GM21526 (cell line): ENCODE results near the gene NKPD1.

Experiments used
- ATAC-seq: cut with Tn5 transposase; IDR thresholded peaks from one replicate; pipeline ENCODE4 v1.9.1; 2021; ENCODE audit warnings: moderate library complexity; ENCODE audit not compliant: unreplicated experiment, low FRiP score

Gene NKPD1, protein sequence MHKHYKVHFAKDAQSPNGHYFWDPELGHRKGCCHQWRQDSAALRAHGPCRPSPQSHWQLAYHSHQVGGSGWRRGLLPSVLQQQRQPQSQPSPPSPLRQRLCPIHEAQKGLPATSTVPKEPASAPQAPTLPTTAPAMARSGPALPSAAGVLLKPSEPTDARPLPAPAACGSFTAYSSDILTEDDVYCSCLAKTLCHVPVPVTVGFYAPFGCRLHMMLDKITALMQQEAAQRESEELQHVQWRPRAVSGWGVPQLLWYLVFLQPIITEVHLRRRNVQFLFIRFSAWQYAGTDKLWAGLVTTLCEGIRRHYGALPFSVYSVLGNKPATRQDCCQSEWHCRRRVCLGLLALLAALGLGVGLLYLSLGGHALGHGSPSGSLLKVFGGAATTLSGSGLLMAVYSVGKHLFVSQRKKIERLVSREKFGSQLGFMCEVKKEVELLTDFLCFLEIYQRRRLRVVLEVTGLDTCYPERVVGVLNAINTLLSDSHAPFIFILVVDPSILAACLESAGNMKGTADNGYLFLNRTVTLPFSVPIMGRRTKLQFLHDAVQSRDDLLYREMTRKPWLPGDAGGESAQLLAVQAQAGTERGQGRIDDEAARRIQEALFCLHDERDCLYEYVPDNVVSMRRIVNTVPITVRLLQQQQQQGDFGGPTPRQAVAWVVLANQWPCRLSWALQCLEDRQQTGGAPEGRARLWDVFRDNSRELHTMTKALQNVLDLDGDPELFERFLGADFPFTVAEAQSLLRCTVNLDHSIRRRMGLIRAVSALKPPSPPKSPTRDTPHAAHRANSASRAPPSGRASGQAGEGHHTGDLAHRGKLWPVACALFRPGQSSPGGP

DNA sequence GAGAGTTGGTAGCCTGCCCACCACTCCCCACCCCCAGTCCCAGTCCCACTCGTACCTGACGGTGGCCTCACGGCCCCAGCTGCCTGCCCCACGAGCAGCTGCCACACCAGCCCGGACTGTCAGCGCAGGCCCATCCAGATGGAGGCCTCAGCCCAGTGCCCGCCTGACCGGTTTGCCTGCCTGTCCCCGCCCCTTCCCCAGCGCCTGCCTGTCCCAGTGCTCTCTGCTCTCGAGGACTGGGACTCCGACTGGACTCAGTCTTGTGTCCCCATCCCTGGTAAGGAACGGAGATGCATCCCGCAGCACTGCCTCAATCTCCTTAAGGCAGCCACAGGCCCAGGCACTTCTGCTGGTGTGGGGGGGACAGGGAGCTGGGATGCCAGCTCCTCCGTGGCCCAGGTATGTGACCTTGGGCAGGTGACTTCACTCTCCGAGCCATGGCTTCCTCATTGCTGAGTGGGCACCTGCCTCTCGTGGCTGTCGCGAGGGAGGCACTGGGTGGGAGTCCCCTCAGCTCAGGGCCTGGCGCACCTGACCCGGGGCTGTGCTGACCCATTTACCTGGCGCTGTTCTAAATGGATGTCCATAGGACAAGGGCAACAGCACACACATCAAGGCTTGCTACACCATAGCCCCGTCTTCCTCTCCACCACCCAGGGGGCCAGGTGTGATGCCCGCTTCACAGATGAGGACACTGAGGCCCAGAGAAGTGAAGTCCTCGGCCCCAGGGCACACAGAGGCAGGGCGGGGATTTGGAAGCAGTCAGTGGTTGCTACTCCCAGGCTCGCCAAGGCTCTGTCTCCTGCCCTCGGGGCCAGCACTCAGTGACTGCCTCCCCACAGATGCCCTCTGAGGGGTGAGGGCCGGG, at the start of gene NKPD1:
NKPD1 (minus strand) TSS at position 113 of the 868 bp plus-strand sequence. CDS start 832 bp downstream, outside the sequence.
- ATAC-seq, result no peak

DNA sequence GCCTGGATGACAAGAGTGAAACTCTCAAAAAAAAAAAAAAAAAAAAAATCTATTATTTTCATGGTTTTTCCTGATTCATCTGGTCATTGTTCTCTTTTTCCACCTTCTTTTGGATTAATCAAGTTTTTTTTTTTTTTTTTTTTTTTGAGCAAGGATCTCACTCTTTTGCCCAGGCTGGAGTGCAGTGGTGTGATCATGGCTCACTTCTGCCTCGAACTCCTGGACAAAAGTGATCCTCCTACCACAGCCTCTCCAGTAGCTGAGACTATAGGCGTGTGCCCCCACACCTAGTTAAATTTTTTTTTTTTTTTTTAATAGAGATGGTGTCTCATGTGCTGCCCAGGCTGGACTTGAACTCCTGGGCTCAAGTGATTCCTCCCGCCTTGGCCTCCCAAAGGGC, 45.5 kb upstream of the NKPD1 start:
- ATAC-seq, result no peak

DNA sequence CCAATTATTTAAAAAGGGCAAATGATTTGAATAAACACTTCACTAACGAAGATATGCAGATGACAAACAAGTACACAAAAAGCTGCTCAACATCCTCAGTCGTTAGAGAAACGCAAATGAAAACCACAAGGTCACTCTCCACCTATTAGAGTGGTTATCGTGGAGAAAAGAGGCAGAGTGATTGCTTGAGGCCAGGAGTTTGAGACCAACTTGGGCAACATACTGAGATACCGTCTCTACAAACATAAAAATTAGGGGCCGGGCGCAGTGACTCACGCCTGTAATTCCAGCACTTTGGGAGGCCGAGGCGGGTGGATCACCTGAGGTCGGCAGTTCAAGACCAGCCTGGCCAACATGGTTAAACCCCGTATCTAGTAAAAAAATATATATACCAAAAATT, 45.0 kb upstream of the NKPD1 start:
- no peak for ATAC-seq

DNA sequence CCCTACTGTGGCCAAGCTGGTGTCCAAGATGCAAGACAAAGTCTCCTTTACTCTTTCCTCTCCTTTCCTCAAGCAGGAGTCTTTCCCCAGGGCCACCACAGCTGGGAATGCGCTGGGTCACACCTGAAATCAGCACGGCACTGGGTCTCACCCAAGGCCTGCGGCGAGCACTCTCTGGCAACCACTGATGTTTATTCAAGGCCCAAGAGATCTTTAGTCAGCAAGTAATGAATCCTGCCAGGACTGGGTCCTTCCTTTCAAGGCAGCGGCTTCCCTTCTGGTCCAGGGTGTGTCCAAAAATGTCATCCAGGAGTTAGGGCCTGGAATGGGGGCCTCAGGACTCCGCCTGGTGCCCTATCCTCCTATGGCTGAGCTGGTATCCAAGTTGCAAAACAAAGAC, 41.9 kb upstream of the NKPD1 start:
- no peak for ATAC-seq

DNA sequence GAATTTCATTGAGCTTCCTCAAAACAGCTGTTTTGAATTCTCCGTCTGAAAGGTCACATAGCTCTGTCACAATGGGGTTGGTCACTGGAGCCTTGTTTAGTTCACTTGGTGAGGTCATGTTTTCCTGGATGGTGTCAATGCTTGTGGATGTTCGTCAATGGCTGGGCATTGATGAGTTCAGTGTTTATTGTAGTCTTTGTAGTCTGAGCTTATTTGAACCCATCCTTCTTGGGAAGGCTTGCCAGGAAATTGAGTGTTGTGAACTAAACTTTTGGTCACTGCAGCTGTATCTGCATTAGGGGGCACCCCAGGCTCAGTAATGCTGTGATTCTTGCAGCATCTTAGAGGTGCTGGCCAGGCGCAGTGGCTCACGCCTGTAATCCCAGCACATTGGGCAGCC, 39.8 kb upstream of the NKPD1 start:
- ATAC-seq, result no peak

DNA sequence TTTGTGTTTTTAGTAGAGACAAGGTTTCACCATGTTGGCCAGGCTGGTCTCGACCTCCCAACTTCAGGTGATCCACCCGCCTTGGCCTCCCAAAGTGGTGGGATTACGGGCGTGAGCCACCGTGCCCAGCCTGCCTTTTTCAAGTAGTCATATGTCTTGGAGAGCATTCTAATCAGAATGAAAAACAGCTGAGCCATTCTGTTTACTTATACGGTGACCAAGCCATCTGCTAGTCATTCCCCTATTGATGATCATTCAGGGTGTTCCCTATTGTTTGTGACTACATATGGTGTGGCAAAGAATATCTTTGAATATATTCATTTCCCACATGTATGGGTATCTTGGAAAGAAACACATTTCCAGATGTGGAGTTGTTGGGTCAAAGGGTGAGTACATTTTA, 35.0 kb upstream of the NKPD1 start:
- ATAC-seq, result no peak

DNA sequence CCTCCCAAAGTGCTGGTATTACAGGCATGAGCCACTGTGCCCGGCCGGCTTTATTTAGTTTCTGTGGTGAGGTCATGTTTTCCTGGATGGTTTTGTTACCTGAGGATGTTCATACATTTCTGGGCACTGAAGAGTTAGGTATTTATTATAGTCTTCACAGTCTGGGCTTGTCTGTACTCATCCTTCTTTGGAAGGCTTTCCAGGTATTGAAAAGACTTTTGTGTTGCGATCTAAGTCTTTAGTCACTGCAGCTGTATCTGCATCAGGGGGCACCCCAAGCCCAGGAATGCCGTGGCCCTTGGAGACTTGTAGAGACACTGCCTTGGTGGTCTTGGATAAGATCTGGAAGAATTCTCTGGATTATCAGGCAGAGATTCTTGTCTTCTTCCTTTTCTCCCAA, 30.6 kb upstream of the NKPD1 start:
- ATAC-seq, result no peak

DNA sequence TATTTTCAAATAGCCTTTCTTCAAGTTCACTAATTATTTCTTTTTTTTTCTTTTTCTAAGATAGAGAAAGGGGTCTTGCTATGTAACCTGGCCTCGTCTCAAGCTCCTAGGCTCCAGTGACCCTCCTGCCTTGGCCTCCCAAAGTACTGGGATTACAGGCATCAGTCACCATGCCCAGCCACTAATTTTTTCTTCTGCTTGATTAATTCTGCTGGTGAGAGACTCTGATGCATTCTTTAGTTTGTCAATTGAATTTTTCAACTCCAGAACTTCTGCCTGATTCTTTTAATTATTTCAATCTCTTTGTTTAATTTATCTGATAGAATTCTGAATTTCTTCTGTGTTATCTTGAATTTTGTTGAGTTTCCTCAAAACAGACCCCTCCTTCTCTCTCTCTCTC, 29.2 kb upstream of the NKPD1 start:
- no peak for ATAC-seq

DNA sequence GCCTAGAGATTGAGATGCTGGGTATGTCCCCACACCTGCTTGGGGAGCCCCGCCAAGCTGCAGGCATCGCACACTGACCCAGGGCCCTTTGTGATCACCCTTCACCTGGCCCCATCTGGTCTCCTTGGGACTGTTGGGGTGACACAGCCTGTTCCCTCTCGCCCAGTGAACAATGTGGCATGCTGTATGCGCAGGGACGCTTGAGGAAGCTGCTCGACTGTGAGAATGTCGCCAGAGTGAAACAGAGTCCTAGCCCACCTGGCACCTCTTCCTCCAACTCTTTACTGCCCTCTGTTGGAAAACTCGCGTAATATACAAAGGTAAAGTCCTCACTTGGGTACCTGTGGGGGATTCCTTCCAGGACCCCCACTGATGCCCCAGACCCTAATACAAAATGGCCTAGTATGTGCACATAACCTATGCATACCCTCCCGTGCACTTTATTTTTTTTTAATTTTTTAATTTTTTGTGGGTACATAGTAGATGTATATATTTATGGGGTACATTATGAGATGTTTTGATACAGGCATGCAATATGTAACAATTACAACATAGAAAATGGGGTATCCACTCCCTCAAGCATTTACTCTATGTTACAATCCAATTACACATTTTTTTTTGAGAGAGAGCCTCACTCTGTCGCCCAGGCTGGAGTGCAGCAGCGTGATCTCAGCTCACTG, 26.8 kb upstream of the NKPD1 start:
- no peak for ATAC-seq

DNA sequence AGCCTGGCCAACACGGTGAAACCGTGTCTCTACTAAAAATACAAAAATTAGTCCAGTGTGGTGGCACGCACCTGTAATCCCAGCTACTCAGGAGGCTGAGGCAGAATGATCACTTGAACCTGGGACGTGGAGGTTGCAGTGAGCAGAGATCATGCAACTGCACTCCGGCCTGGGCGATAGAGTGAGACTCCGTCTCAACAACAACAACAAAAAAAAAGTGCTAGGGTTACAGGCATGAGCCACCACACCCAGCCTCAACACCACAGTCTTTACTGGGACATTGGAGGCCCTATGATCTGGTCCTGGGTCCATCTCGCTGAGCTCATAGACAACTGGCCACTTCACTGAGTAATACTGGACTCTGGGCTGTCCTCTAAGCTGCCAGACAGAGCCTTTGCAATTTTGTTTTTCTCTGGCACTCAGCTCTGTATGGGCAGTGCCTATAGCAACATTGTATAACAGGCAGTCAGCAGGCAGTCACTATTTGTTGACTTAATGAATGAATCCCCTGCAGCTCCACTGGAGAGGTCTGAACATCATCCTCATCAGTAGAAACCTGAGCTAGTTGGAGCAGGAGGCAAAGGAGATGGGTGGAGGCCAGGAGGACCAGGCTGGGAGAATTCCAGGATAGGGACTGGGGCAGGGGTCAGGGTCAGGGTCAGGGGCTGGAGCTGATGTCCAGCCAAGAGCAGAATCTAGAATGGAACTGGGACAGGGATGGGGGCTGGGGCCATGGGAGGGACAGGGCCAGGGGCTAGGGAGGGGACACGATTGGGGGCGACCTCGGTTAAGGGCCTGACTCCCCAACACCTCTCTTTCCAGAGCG, 25.9 kb upstream of the NKPD1 start:
- ATAC-seq, result no peak

DNA sequence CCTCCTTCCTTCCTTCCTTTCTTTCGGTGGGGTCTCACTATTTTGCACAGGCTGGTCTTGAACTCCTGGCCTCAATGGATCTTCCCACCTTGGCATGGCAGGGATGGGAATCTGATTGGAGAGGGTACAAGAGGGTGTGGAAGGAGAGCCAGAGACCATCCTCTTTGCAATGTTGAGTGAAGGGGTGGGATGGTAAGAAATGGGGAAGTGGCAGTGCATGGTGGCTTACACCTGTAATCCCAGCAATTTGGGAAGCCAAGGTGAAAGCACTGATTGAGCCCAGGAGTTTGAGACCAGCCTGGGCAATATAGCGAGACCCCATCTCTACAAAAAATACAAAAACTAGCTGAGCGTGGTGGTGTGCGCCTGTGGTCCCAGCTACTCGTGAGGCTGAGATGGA, 23.3 kb upstream of the NKPD1 start:
- no peak for ATAC-seq

DNA sequence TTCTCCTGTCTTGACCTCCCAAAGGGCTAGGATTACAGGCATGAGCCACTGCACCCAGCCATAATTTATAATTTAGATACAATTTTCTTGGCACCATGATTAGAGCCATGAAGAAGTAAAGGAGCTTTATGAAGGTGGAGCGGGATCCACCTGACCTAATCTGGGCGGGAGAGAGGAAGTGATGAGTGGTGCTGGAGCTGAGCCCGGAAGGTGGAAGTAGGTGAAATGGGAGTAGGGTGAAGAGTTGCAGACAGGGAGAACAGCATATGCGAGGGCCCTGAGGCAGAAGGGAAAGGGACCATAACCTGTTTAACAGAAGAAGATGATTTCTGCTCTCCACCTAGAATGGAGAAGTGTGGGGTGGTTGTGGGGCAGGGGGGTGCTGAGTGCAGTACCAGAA, 22.0 kb upstream of the NKPD1 start:
- no peak for ATAC-seq

DNA sequence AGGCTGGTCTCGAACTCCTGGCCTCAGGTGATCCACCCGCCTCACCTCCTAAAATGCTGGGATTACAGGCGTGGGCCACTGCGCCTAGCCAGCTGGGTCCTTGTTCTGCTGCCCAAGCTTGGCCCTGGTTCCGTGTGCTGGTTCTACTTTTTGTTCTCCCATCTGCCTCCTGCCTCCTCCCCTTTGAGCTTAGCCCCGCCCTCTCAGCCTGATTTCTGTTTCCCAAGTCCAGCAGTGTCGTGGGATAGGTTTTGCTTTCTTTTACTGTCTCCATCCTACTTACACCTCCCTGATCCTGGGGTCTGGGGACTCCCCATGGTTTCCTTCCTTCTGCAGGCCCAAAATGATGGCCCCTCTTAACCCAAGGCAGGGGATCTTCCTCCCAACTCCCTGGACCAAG, 20.2 kb upstream of the NKPD1 start:
- ATAC-seq, result no peak

DNA sequence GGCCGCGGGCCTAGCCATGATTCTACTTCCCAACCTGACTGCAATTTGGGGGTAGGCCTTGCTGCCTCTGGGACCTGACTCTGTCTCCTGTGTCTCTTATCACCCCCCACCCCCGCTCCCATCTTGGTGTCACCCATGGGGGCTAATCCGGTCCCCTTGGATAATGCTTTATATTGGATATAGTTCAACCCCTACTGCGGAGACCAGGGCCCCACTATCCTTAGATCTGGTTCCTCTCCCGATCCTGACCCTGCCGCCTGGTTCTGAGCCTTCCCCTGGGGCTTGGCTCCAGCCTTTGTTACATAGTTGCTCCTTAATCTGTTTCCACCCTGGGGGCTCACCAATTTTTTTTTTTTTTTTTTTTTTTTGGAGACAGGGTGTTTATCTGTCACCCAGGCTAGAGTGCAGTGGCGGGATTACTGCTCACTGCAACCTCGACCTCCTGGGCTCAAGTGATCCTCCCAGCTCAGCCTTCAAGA, 19.1 kb upstream of the NKPD1 start:
- no peak for ATAC-seq

DNA sequence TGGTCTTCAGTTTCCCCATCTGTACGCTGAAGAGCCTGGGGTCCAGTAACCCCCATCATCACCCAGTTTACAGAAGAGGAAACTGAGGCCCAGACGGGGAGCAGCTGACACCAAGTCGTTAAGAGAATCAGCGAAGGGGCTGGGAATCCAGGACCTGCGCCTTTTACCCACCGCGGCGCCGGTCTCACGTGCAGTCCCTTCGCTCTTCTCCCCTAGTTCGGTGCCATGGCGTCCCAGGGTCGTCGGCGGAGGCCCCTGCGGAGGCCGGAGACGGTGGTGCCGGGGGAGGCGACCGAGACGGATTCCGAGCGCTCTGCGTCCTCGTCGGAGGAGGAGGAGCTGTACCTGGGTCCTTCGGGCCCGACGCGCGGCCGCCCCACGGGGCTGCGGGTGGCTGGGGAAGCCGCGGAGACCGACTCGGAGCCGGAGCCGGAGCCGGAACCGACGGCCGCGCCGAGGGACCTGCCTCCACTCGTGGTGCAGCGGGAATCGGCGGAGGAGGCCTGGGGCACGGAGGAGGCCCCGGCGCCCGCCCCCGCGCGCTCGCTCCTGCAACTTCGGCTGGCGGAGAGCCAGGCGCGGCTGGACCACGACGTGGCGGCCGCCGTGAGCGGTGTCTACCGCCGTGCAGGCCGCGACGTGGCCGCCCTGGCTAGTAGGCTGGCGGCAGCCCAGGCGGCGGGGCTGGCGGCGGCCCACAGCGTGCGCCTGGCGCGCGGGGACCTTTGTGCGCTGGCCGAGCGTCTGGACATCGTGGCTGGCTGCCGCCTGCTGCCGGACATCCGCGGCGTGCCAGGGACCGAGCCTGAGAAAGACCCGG, 18.5 kb upstream of the NKPD1 start:
- peak; percentile 13 for ATAC-seq

DNA sequence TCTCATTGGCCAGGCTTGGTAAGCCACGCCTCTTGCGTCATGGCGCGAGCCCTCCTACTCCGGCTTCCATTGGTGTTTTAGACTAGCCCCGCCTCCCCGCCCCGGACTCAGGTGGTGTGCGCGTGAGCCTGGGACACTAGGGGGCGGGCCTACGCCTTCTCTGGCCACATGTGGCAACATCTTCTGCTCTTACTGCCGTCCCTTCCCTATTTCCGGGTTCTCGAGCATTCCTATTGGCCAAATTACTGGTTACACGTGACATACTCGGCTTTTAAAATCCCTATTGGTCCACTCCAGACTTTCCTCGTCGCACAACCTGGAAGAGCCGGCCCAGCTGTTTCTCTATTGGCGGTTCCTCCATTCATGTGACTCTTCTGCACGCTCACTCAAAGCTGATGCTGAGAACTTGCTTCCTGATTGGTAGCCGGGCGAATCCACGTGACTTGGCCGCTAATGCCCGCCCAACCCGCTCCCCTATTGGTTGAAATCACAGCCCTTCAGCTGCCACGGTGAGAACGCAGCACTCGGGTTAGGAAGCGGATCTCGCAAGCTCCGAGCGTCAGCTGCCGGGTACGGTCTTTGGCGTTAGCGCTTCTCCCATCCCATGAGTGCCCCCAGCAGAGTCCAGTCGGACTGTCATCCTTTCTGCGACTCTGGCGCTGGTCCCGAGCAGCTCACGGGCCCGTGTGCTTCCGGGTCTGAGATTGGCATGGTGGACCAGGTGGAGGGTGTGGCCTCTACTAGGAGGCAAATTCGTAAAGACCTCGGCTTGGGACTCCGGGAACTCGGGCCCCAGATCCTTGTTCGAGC, 17.7 kb upstream of the NKPD1 start, which contains the start of gene BLOC1S3:
BLOC1S3 (plus strand) TSS at position 523 of the 810 bp plus-strand sequence. CDS start 513 bp downstream, outside the sequence.
- peak; percentile 73 for ATAC-seq

DNA sequence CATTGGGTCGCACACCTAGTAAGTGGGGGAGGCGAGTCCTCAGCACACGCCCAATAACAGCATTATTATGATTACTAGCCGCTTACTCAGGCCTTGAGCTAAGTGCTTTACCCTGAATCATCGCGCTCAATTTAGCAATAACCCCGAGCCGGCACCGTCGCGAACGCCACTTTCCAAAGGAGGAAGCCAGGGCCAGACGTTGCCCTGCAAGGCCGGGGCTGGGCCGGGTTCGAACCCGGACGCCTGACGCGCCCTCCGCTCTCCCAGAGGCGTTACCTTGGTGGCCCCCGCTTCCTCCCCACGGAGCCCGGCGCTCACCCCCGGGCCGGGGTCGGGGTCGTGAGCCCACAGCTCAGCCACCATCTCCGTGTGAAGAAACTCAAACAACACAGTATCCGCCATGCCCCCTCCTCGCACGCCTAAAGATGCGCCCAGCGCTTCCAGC, 17.1 kb upstream of the NKPD1 start, which contains the start of gene TRAPPC6A:
TRAPPC6A (minus strand) TSS at position 421 of the 445 bp plus-strand sequence; CDS start at position 402, 19 bp downstream.
- peak; percentile 8 for ATAC-seq
